Astrocyte of the cerebellum (primary cell): ENCODE data around the gene ARSD.

Experiments used
- DNase-seq: peaks from one replicate; pipeline ENCODE4 v3.0.0-alpha.2; 2011; ENCODE audit warnings: low read depth
- H3K4me3 ChIP-seq: 2 replicates; pipeline ENCODE4 v1.5.1; 2011; ENCODE audit warnings: mild to moderate bottlenecking, low read depth, low read length, moderate library complexity
- in situ Hi-C: cut with HindIII; loops from 2 replicates; pipeline ENCODE4 v1.10.0; 2017; ENCODE audit warnings: low sequenced_read_pairs
- TF ChIP-seq, protein P1 (sequence below): IDR thresholded peaks from 2 replicates; pipeline ENCODE4 v1.5.1; 2012; ENCODE audit warnings: low read length, low read depth, moderate library complexity, mild to moderate bottlenecking; ENCODE audit errors: missing control alignments

The ARSD gene

DNA sequence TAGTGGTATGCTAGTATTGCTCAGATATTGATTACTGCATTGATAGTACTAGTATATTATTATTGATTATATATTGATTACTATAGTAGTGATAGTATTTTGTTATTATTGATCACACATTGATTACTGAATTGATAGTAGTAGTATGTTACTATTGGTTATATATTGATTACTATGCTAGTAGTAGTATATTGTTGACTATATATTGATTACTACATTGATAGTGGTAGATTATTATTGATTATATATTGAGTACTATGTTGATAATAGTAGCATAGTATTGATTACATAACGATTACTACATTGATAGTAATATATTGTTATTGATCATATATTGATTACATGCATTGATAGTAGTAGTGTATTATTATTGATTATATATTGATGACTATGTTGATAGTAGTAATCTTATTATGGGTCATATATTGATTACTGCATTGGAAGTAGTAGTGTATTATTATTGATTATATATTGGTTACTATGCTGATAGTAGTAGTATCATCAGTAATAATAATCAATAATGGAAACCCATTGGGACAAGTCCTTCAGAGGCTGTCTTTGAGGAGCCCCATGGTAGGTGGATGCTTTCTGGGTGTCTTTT lies 69.8 kb downstream of the ARSD start:
- no peak overlapping the region for H3K4me3 ChIP-seq
- DNase-seq: no peak
- TF ChIP-seq, protein P1, sequence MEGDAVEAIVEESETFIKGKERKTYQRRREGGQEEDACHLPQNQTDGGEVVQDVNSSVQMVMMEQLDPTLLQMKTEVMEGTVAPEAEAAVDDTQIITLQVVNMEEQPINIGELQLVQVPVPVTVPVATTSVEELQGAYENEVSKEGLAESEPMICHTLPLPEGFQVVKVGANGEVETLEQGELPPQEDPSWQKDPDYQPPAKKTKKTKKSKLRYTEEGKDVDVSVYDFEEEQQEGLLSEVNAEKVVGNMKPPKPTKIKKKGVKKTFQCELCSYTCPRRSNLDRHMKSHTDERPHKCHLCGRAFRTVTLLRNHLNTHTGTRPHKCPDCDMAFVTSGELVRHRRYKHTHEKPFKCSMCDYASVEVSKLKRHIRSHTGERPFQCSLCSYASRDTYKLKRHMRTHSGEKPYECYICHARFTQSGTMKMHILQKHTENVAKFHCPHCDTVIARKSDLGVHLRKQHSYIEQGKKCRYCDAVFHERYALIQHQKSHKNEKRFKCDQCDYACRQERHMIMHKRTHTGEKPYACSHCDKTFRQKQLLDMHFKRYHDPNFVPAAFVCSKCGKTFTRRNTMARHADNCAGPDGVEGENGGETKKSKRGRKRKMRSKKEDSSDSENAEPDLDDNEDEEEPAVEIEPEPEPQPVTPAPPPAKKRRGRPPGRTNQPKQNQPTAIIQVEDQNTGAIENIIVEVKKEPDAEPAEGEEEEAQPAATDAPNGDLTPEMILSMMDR: no peak
- in situ Hi-C loops: no loop called here

DNA sequence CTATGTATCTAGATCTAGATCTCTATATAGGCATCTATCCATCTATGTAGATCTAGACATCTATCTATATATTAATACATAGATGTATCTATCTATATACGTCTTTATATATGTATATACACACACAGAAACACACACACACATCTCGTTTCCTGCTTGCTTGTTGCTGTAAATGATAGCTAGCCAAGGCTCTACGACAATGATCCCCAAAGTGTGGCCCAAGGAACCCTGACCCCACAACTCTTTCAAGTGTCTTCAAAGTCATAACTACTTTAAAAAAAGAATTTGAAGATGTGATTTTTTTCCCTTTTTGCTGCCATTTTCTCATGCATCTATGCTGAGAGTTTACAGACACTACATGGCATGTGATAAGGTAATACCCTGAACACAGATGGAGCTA lies 71.6 kb downstream of the ARSD start:
- in situ Hi-C loops: no loop called here
- DNase-seq: no peak
- TF ChIP-seq, protein P1: no peak
- H3K4me3 ChIP-seq: no peak overlapping the region

DNA sequence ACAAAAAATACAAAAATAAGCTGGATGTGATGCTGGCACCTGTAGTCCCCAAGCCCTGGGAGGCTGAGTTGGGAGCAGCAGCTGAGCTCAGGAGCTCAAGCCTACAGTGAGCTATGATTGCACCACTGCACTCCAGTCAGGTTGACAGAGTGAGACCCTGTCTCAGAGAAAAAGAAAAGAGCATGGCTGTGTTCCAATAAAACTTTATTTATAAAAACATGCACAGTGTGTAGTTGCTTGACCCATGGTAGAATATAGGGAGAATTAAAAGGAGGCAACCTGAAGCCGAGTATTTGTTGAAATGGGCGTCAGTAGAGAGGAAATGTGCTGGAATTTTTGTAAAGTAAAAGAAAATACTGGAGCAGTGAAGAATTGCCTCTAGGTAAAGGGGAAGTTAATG lies 73.4 kb downstream of the ARSD start:
- in situ Hi-C loops: no loop called here
- no peak overlapping the region for H3K4me3 ChIP-seq
- DNase-seq: no peak
- TF ChIP-seq, protein P1: no peak

DNA sequence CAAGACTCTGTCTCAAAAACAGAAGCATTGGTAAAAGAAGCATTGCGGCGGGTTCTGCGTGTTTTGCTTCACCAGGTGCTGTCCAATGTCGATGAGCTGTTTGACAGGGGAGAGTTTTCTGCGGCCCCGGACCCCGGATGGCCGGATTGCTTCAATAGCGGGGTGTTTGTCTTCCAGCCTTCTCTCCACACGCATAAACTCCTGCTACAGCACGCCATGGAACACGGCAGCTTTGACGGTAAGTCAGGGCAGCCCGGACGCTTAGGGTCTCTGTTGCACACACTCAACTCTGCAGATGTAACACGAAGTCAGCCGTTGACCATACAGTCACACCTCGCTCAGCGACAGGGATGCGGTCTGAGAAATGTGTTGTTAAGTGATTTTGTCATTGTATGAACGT lies 74.2 kb downstream of the ARSD start:
- H3K4me3 ChIP-seq: no peak overlapping the region
- TF ChIP-seq, protein P1: no peak
- in situ Hi-C loops: loop anchor here (5.0 kb wide), 1 partner anchor 52 kb away; no protein-coding TSS in a partner anchor
- DNase-seq: no peak
